HG03432 (cell line): ENCODE data around the gene CDS2.

ENCODE experiments used
- ATAC-seq: cut with Tn5 transposase; IDR thresholded peaks from one replicate; pipeline ENCODE4 v1.9.1; 2021; ENCODE audit warnings: mild to moderate bottlenecking, moderate library complexity; ENCODE audit not compliant: unreplicated experiment

Gene CDS2

GRCh38 chr20:5177071-5177470 lies 50.3 kb downstream of the CDS2 start:
- ATAC-seq, result no peak

- no peak for ATAC-seq
These were observed 51.2 kb downstream of the CDS2 start for GRCh38 chr20:5178046-5178445.

- ATAC-seq, result no peak
These were observed 53.6 kb downstream of the CDS2 start for GRCh38 chr20:5180421-5180820.

- ATAC-seq, result no peak
These were observed 54.1 kb downstream of the CDS2 start for GRCh38 chr20:5180933-5181332.

GRCh38 chr20:5181492-5181891 lies 54.7 kb downstream of the CDS2 start:
- no peak for ATAC-seq

- no peak for ATAC-seq
These were observed 55.1 kb downstream of the CDS2 start for GRCh38 chr20:5181958-5182357.

GRCh38 chr20:5182615-5183254 lies 55.9 kb downstream of the CDS2 start:
- no peak for ATAC-seq

- no peak for ATAC-seq
These were observed 57.1 kb downstream of the CDS2 start for GRCh38 chr20:5183731-5184474.

GRCh38 chr20:5184684-5185083 lies 57.9 kb downstream of the CDS2 start:
- ATAC-seq, result no peak

- no peak for ATAC-seq
These were observed 60.3 kb downstream of the CDS2 start for GRCh38 chr20:5187122-5187521.

- no peak for ATAC-seq
These were observed 61.9 kb downstream of the CDS2 start for GRCh38 chr20:5188736-5189135.

- ATAC-seq, result no peak
These were observed 63.1 kb downstream of the CDS2 start for GRCh38 chr20:5189917-5190316.

GRCh38 chr20:5190444-5190843 lies 63.6 kb downstream of the CDS2 start:
- ATAC-seq, result no peak

GRCh38 chr20:5191829-5192569 lies 65.2 kb downstream of the CDS2 start:
- peak; percentile 73 for ATAC-seq

- peak; percentile 49 for ATAC-seq
These were observed 66.0 kb downstream of the CDS2 start for GRCh38 chr20:5192570-5193431.

- no peak for ATAC-seq
These were observed 68.8 kb downstream of the CDS2 start for GRCh38 chr20:5195655-5196054.

- no peak for ATAC-seq
These were observed 69.3 kb downstream of the CDS2 start for GRCh38 chr20:5196149-5196548.

- ATAC-seq, result no peak
These were observed 70.5 kb downstream of the CDS2 start for GRCh38 chr20:5197270-5197827.

- no peak for ATAC-seq
These were observed 71.2 kb downstream of the CDS2 start for GRCh38 chr20:5197847-5198650.

GRCh38 chr20:5198651-5198924 lies 71.8 kb downstream of the CDS2 start:
- no peak for ATAC-seq
